Cardiac fibroblast (primary cell): ENCODE measurements around the gene TET1.

Experiments used
- DNase-seq, 2 donors: peaks; one replicate each; pipeline versions ENCODE4 v3.0.0 to v3.0.0-alpha.2; 2010; ENCODE audit warnings: low read depth in 2 of 2
- H3K4me3 ChIP-seq, 2 donors: replicated peaks in 1 of 2; 1 replicate in 1 of 2; 2 replicates in 1 of 2; pipeline ENCODE4 v1.5.1; 2011; ENCODE audit warnings: low read depth in 2 of 2, low read length in 2 of 2, mild to moderate bottlenecking in 2 of 2, moderate library complexity in 1 of 2
- TF ChIP-seq, protein P1 (sequence below): IDR thresholded peaks from one replicate; pipeline ENCODE4 v1.5.1; 2011; ENCODE audit warnings: low read depth, mild to moderate bottlenecking, low read length, inconsistent platforms

The TET1 gene

GRCh38 chr10:68559251-68559650, 886 bp upstream of the TET1 start:
- DNase-seq = no peak
- TF ChIP-seq, protein P1, sequence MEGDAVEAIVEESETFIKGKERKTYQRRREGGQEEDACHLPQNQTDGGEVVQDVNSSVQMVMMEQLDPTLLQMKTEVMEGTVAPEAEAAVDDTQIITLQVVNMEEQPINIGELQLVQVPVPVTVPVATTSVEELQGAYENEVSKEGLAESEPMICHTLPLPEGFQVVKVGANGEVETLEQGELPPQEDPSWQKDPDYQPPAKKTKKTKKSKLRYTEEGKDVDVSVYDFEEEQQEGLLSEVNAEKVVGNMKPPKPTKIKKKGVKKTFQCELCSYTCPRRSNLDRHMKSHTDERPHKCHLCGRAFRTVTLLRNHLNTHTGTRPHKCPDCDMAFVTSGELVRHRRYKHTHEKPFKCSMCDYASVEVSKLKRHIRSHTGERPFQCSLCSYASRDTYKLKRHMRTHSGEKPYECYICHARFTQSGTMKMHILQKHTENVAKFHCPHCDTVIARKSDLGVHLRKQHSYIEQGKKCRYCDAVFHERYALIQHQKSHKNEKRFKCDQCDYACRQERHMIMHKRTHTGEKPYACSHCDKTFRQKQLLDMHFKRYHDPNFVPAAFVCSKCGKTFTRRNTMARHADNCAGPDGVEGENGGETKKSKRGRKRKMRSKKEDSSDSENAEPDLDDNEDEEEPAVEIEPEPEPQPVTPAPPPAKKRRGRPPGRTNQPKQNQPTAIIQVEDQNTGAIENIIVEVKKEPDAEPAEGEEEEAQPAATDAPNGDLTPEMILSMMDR = no peak
- no peak overlapping the region for H3K4me3 ChIP-seq

DNA sequence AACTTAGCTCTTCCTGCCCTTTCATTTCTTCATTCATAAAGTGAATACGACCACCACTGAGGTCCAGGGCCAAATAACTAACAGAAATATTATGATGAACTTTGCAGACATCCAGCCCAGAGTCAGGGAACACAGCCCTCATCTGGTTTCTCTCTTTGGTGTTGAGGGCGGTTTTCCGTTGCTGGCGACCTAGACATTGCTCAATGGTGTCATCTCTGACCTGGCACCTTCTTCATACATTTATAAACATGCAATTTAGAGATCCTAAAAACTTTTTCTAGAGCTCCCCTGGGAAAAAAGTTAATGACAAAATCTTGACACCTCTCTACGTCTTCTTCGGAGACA, 324 bp upstream of the TET1 start:
- peak overlapping the region; percentile 69 to 74 for H3K4me3 ChIP-seq
- DNase-seq = no peak
- TF ChIP-seq, protein P1 = no peak

DNA sequence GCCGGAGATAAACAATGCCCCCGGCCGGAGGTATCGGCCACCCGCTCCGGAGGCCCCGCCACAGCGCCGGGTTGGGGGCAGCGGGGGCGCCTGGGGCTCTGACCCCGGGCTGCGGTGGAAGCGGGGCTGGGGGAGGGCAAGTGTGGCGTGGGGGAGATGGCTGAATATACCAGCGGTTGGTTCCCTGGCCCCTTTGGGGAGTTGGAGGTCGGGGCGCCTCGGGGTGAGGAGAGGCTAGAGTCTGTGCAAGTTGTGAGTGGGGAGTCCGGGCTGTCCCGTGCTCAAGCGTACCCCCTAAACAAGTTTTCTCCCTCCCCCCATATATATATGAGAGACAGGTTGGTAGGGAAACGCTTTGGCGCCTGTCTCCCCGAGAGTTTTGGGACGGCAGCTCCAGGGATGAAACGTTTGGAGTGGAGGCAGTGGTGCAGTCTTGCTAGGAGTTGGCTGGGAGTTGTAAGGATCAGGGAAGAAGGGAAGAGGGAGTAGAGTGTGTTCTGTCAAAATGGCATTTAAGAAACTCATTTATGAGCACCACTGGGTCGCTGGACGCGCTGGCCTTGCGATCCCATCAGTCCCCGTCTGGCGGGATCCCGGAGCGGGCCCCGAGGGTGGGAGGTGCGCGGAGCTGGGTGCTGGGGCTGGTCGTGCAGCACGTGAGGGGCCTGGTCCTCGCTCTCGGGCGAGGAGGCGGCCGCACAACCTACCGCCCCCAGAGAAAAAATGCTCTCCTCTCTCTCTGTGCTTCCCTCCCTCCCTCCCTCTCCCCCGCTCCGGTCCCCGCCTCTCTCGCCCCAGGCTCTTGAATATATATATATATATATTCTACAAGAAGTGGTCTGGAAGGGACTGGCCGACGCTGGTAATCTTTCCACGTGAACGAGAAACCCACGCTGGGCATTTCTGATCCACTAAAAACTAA, 1.1 kb downstream of the TET1 start:
- peak; percentile 33 to 34 for DNase-seq
- H3K4me3 ChIP-seq = peak overlapping the region; percentile 69 to 74
- TF ChIP-seq, protein P1 = no peak

DNA sequence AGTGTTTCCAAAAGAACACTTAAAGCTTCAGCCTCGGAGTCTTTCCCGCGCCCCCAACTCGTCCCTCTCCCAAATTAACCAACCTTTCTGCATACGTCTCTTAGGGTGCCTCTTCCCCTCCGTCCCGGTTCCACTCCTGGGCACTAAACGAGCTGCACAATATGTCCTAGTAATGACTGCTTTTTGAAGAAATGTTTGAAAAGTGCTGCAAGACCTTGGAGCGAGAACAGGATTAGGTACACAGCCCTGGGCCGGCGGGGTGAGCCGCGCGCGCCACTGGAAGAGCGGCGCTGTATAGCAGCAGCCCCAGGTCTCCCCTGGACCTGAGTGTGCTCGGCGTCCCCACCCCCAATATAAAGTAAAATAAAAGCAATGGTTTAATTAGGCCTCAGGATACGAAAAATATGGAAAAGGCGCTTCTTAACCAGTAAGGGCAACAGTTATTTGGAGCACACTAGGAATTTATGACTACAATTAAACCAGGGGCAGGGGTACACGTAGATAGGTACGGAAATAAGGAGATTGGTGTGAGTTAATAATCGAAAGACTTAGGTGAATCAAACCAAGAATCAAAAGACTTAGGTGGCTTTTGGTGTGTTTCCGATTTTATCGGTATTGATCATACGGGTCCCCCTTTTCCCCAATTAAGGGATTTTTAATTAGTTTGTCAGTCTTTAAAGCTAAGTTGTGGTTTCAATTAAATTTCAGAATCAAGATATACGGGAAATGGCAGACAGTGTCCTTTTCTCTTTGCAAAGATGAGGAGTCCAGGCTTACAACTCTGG, 1.9 kb downstream of the TET1 start:
- peak in 1 of 2 donors; percentile 35 for DNase-seq
- peak overlapping the region; percentile 69 to 74 for H3K4me3 ChIP-seq
- TF ChIP-seq, protein P1 = no peak

GRCh38 chr10:68562661-68563570, 2.8 kb downstream of the TET1 start:
- peak; percentile 55 to 63 for DNase-seq
- TF ChIP-seq, protein P1 = no peak
- peak overlapping the region; percentile 69 to 74 for H3K4me3 ChIP-seq

DNA sequence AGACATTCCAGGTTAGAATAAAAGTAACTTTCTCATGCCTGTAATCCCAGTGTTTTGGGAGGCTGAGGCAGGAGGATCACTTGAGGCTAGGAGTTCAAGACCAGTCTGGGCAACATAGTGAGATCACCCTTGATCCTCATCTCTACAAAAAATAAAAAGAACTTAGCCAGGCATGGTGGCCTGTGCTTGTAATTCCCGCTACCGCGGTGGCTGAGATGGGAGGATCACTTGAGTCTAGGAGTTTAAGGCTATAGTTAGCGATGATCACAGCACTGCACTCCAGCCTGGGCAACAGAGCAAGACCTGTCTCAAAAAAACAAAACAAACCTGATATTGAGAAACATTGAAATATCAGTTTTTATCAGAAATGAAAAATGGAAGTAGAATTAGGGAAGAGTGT, 4.6 kb downstream of the TET1 start:
- no peak for DNase-seq
- TF ChIP-seq, protein P1 = no peak
- no peak overlapping the region for H3K4me3 ChIP-seq
